ENCODE data around the gene WDR45B.

Gene WDR45B

DNA sequence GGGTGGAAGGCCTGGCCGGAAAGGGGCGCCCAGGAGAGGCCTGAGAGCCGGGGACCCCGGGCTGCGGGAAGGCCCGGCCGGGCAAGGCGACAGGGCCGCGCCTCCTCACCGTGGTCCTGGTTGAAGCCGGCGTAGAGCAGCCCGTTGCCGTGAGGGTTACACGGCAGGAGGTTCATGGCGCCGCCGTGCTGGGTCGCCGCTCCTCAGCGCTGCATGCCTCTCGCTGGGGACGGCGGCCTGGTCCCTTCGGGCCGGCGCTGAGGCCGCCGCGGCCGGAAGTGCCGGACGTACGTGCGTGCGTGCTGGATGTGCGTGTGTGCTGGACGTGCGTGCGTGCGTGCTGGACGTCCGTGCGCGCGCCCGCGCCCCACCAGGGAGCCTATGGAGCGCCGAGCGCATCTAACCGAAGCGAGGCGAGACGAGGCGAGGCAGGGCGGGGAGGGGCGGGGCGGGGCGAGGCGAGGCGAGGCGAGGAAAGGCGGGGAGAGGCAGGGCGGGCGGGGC, at the start of gene WDR45B:
TSS of gene WDR45B (minus strand) at position 280 of the 504 bp plus-strand sequence. CDS start at position 176, 104 bp downstream.
- peak; percentile 88 for DNase-seq

DNA sequence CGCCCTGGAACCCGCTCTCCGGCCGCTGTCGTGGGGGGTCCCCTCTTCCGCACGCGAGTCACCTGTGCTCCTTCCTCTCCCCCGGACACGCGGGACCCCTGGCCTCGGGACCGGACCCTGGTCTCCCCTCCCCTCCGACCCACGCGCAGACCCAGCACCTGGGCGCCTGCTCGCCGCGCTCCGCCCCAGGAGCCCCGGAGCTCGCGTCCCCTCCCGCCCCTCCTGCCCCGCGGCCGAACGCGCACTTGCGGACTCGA, 49.5 kb upstream of the WDR45B start:
- no peak for DNase-seq

DNA sequence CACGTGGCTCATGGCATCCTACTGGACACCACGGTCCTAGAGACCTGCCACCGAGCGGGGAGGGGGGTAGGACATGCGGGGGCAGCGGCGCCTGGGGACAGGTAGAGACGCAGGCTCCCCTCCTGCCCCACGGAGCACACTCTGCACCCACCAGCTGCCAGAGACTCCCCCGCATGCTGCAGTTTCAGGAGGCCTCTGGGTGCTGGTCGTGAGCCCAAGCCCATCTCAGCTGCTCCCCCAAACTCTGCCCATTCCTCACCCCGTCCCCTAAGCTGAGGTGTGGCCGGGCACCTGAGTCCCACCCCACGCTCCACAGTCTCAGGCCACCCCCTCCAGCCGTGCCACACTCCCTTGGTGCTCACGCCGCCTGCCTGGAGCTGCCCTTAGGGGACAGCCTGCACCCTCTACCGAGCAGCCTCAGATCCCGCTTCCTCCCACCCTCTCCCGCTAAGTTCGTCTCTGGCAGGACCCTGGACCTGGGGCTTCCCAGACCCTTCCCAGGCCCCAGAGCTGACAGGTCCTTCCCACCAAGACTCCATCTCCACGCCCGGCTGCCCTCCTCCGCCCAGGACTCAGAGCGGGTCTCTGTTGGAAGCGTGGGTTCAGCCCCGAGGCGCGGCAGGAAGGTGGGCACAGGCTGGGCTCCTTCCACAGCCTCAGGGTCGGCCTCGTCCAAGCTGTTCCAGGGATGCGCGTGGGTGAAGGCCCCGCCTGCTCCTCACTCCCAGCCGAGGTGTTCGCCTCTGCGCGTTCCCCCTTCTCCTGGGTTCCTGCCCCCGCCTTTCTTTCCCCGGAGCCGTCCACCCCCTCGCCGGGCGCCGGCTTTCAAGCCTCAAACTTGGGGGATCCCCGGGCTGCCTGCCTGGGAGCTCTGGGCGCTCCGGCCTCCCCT, 48.9 kb upstream of the WDR45B start:
- DNase-seq = no peak

DNA sequence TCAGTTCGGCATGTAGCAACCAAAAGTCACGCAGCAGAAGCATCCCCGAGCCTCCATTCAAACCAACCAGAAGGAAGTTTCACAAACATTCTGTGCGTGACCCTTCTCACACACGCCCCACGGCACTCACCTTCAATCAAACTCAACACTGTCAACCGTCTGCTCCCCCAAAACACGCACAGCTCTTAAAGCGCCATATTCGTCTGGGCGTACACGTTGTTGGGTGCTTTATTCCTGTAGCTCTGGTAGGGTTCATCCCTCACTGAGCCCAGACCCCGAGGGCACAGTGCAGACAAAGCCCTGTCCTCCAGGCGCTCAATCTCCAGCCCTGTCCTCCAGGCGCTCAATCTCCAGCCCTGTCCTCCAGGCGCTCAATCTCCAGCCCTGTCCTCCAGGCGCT, 48.0 kb upstream of the WDR45B start:
- DNase-seq = no peak

DNA sequence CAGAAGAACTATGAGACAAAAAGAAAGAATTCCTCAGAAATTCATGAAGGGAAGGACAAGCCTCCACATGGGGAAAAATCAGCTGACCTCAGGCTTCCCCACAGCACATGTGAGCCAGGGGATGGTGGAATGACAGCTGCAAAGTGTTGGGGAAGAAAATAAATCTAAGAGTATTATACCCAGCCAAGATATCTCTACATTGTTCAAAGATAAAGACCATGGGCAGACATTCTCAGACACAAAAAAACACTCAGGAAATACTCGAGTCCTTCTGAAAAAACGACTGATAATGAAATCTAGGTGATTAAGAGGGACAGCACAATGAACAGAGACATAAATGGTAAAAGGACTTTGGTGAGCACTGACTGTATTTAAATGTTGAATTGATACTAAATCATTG, 46.4 kb upstream of the WDR45B start:
- DNase-seq = no peak

DNA sequence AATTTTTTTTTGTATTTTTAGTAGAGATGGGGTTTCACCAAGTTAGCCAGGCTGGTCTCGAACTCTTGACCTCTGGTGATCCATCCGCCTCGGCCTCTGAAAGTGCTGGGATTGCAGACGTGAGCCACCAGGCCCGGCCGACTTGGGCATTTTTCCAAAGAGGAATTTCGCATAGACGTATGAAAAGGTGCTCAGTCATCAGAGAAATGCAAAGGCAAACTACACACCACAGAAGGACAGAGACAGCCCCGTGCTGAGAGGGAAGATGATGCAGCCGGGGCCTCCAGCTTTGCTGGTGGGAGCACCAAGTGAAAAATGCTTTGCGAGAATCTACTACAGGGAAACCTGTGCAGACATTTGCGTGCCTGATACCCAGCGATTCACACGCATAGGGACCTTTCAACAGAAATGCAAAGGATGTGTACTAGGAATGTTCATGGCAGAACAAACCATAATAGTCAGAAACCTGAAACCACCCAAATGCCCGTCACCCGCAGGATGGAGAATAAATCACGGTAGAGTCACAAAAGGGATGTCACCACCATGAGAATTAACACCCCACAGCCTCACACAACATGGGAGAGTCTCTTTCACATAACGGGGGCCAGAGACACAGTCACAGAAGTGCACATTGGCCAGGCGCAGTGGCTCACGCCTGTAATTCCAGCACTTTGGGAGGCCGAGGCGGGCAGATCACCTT, 45.1 kb upstream of the WDR45B start:
- DNase-seq = no peak

DNA sequence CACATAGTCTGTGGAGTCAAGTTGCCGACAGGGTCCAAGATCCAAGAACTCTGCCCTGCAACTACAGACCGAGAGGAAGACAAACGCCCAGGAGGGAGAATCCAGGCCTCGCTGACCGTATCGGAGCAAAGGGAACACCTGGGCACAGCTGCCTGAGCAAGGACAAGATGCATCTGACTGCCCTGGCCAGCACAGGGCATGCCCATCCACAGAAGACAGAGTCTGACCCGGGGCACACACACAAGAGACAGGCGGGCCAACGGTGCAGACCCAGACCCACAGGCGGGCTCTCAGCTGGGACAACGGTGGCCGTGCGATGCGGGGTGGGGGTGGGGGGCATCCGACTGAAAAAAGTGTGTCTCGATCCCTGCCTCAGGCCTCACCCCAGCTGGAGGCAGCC, 44.0 kb upstream of the WDR45B start:
- DNase-seq = no peak

DNA sequence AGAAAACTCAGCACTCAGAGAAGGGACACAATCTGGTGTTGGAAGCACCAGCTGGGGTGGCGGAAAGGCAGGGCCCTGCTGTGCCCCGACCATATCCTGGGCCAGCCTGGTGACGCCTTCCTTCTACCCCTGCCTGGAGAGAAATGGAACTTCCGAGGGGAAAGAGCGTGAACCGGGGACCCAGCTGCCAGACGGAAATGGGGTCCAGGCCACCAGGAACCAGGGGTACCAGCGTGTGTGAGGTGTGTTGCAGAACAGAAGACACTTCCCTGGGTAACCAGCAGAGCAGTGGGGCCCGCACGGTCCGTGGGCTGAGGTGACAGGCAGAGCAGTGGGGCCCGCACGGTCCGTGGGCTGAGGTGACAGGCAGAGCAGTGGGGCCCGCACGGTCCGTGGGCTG, 43.5 kb upstream of the WDR45B start:
- no peak for DNase-seq

DNA sequence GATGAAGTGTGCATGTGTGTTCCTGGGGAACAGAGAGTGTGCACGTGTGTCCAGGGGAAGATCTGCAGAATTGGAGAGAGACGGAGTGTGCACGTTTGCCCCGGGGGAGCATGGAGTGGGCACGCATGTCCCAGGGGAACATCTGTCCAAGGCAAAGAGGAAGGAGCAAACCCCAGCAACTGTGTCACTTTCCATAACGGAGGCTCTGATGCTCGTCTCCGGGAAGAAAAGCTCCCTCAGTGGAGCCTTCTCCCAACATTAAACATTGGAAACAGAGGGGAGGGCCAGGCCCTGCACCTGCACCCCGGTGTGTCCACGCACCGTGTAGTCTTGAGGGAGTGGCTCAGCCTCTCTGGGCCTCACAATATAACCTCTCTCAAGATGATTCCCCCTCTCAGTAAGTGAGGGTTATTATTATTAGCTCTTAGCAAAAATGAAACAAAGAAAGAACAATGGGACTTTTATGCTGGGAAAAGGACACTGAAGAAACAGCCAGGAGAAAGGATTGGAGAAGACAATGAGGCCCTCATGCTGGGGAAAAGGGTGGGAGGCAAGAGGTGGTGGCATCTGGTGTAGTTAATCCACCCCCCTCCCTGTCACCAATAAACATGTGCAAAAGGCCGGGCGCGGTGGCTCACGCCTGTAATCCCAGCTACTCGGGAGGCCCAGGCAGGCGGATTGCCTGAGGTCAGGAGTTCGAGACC, 42.7 kb upstream of the WDR45B start:
- no peak for DNase-seq

DNA sequence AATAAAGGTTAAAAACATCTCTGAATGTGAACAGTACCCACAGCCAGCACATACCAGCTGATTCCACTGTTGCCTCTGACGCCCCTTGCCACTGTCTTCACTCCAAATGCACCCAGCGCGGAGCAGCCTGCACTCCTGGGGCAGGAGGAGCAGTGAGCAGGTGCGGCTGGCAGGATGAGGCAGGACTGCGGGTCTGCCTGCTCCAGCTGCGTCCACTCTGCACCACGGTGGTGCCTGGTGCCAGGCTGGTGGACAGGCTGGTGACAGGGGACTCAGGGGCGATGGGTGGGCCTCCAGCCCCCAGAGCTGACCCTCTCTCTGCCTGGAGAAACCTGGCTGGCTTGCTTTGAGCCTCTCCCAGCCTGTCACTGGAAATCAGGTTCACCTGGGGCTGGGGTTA, 40.8 kb upstream of the WDR45B start:
- no peak for DNase-seq

DNA sequence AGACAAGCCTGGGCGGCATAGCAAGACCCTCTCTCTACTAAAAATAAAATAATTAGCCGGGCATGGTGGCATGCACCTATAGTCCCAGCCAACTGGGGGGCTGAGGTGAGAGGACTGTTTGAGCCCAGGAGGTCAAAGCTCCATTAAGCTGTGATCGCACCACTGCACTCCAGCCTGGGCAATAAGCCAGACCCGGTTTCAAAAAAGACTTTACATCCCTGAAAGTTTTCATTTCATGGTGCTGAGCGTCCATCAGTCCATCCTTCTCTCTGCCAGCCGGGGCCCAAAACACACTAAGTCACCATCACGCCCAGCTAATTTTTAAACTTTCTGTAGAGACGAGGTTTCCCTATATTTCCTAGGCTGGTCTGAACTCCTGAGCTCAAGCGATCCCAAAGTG, 39.6 kb upstream of the WDR45B start:
- DNase-seq = no peak

DNA sequence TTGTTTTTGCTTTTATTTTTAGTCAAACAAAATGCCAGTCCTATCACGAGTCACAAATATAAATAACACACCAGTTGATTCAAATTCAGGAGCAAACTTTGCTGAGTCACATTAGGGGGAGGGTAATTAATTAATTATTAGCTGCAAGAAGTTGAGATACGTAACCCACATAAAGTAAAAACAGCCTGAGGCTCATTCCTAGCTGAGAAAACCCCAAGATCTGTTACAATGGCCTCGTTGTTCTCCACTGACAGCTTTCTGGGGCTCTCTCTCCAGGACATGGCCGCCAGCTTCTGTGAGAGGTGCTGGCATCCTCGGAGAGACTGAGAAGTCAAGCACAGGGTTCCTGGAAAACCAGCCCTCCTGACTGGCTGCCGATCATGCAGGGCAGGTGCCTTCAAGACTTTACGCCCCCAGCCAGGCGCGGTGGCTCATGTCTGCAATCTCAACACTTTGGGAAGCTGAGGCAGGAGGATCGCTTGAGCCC, 39.2 kb upstream of the WDR45B start:
- no peak for DNase-seq

DNA sequence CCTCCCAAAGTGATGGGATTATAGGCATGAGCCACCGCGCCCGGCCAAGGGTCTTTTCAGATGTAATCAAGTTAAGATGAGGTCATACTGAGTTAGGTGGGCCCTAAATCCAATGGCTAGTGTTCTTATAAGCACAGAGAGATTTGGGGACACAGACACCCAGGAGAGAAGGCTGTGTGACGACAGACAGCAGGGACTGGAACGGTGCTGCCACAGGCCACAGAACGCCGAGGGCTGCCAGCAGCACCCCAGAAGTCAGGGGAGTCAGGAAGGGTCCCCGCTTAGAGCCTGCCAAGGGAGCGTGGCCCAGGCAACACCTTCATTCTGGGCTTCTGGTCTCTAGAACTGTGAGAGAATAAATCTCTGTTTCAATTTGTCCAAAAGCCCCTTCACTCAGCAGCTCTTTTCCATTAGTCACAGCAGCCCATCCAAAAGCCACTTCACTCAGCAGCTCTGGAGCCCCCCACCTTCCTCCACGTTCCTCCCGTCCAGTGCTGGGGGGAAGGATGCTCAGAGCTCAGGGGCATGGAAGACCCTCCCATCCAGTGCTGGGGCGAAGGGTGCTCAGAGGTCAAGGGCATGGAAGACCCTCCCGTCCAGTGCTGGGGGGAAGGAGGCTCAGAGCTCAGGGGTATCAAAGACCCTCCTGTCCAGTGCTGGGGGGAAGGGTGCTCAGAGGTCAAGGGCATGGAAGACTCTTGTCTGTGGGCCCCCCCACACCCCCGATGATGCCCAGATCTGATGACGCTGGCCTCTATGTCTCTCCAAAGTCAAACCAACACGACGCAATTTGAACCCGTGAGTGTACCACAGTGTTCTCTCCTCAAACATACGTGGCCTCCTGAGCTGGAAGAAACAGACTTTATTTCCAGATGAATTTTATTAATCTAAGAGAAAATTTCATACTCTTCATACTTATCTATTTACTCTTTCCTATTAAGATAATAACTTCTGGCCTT, 38.4 kb upstream of the WDR45B start:
- no peak for DNase-seq

DNA sequence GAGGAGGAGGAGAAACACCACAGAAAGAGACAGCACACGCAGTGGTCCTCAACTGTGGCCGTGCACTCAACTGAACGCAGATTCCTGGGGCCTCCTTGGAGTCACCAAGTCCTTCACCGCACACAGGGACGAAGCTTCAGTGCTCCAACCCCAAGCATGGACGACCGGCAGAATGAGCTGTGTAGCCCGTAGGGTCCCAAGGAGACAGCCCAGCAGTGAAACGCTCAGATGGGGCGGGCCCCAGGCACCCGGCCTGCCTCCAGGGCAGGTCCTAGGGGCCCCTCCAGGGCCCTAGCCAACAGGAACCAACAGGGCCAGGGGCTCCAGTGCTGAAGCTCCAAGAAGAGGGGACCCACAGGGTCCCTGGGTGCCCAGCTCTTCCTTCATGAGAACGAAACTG, 37.0 kb upstream of the WDR45B start:
- no peak for DNase-seq

DNA sequence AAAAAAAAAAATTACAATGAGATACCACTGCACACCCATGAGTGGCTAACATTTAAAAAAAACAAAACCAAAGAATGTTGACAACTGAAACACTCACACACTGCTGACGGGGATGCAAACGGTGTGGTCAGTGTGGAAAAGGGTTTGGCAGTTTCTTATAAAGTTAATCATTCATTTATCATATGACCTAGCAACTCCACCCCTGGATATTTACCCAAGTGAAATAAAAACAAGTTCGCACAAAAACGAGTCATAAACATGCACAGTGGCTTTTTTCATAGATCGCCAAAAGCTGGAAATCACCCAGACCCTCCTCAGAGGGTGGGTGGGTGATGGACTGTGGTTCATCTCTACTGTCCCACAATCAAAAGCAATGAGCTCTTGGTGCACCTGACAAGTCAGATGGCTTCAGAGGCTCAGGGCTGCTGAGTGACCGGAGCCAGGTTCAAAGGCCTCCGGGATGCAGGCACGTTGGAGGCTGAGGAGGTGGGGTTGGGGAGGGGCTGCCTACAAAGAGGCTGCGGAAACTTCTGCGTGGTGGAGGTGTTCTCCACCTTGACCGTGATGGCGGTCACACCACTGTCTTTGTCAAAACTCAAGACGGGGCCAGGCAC, 36.1 kb upstream of the WDR45B start:
- DNase-seq = no peak

DNA sequence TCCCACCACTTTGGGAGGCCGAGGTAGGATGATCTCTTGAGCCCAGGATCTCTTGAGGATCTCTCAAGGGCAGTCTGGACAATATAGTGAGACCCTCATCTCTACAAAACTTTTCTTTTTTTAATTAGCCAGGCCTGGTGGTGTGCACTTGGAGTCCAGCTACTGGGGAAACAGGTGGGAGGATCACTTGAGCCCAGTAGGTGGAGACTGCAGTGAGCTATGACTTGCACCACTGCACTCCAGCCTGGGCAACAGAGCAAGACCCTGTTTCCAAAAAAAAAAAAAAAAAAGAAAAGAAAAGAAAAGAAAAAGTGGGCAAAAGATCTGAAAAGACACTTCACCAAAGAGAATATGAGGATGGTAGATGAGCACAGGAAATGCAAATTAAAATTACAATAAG, 35.3 kb upstream of the WDR45B start:
- DNase-seq = no peak

DNA sequence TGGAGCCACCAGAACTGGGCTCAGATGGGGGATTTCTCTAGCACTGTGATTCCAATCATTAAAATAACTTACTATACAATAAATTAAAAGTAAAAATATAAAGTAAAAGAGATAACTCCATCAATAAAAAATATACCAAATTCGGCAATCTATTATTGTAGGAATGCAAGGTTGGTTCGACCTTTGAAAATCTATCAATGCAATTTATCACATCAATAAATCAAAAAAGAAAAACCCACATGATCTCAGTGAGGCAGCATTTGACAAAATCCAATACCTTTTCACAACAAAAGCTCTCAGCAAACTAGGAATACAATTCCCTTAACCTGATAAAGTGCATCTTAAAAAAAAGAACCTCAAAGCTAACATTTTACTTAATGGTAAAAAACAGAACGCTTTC, 33.3 kb upstream of the WDR45B start:
- no peak for DNase-seq

DNA sequence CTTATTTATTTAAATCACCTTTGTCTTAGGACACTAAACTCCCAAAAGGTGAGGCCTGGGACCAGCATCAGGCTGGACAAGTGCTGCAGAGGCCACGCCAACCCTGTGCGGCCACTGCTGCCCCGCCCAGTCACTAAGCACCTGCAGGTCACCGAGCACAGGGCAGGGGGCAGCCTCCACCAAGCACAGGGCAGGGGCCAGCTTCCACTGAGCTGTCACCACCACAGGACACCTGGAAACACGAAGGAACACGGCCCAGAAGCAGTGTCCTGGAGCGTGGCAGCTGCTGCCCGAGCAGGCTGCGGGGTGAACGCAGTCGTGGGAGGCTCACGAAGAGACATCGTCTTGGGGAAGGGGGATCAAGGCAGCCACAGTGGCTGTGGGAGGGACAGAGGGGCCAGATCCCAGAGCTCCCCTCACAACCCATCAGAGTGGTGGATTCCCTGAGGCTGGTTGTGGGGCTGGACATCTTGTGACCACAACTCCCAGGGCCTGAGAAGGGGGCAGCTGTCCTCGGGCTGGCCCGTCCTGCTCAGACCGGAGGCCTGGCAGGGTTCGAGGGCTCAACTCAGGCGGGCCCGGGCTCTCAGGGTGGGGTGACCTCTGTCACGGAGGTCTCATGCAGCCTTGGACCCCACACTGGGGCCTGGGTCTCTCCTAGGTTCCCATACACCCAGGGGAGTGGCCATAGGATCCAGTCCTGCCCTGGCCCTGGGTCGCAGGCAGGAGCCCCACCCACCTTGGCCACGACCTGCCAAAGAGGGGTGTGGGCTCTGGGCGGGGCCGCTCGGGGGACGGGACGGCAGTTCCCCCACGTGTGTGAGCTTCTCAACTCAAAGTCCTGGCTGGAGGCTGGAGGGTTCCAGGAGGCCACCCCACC, 31.6 kb upstream of the WDR45B start:
- no peak for DNase-seq

DNA sequence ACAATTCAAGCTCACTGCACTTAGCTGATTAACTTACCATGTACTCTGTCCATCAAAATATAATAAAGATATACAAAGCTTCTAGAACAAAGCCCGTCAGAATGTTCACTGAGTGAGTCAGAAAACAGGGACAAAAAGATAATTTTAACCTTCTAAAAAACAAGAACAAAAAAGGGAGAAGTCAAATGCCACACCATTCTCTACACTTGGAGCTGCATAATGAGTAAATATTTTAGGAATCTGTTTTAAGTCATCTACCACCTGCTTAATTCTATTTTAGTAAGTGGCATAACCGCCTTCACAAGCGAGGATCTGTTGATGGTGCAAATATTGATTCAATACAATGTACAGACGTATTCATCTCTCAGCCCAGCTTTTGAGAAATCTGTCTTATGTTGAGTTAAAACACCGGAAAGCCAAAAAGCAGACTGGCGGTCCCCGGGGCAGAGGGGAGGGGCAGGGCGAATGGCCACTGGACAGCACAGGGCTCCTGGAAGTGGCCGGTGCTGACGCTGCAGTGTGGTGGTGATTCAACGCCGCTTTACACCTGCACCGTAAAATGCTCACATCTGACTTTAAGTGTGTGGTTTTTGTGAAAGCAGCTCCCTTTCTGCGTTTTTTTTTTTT, 30.1 kb upstream of the WDR45B start:
- DNase-seq = no peak

DNA sequence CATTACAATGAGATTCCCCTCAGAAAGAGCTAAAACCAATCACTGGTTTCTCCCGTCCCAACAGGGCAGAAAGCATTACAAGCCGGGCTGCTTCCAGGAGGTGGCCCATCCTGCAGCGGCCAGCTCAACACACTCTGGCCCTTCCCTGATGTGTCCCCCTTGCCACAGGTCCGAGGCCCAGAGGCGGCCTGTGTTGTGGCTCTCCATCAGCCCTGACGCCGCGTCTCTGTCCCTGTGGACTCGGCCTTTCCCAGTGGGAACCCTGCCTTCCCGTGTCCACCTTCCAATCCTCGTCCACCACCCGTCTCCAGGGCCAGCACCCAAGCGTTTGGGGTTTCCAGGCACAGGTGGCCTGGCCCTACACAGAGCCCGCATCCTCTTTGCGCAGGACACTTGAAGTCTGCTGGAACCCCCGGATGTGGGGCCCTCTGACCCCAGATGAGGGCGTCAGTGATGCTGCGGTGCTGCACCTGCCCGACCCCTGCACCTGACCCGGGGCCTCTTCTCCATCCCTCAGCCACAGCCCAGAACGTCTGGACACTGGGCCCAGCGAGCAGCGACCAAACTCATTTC, 29.2 kb upstream of the WDR45B start:
- DNase-seq = no peak
